Hepatocyte (in vitro differentiated cells): Measurements from ENCODE around the gene APBA1.

Experiments used
- EZH2 ChIP-seq: fragments of 200-600 bp; sonication (generic); IDR thresholded peaks from 2 replicates; pipeline ENCODE4 v1.6.1; 2016; ENCODE audit warnings: antibody characterized with exemption, mild to moderate bottlenecking, borderline replicate concordance
- EZH2phosphoT487 ChIP-seq: fragments of 200-600 bp; sonication (generic); IDR thresholded peaks from one replicate; pipeline ENCODE4 v1.6.1; 2018; ENCODE audit warnings: antibody characterized with exemption, mild to moderate bottlenecking, low read depth, moderate library complexity; ENCODE audit not compliant: unreplicated experiment, severe bottlenecking
- TF ChIP-seq, protein P1 (sequence below): fragments of 200-600 bp; sonication (generic); IDR thresholded peaks from 2 replicates; pipeline ENCODE4 v1.5.1; 2016; ENCODE audit warnings: antibody characterized with exemption, mild to moderate bottlenecking; ENCODE audit not compliant: poor library complexity

GRCh38 chr9:69647804-69648203 is 24.4 kb downstream of the APBA1 start:
- TF ChIP-seq, protein P1, sequence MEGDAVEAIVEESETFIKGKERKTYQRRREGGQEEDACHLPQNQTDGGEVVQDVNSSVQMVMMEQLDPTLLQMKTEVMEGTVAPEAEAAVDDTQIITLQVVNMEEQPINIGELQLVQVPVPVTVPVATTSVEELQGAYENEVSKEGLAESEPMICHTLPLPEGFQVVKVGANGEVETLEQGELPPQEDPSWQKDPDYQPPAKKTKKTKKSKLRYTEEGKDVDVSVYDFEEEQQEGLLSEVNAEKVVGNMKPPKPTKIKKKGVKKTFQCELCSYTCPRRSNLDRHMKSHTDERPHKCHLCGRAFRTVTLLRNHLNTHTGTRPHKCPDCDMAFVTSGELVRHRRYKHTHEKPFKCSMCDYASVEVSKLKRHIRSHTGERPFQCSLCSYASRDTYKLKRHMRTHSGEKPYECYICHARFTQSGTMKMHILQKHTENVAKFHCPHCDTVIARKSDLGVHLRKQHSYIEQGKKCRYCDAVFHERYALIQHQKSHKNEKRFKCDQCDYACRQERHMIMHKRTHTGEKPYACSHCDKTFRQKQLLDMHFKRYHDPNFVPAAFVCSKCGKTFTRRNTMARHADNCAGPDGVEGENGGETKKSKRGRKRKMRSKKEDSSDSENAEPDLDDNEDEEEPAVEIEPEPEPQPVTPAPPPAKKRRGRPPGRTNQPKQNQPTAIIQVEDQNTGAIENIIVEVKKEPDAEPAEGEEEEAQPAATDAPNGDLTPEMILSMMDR, result no peak
- TF ChIP-seq EZH2phosphoT487, result no peak
- no peak for TF ChIP-seq EZH2
